ENCODE results near the gene SNX8. TPM values are rescaled to one million over a fixed set of nuclear protein-coding genes. Genes with fewer than 3 reads are reported as not detected.

The SNX8 gene
- total and polyA plus RNA-seq, 4 donors = 24.6 to 54.6 (median 45.8) TPM

- WGBS, 2 donors = 93 to 97% methylated on average over 8 of the region's 8 CpGs
Observed at GRCh38 chr7:2219606-2220005, 94.6 kb downstream of the SNX8 start.

GRCh38 chr7:2219136-2219535, 95.1 kb downstream of the SNX8 start:
- DNase-seq = no peak
- WGBS, 2 donors = 92 to 96% methylated on average over 15 of the region's 15 CpGs
- TF ChIP-seq CTCF (IDR thresholded peaks at IDR 0.05; ENCODE audit: control extremely low read depth, extremely low read depth) = no peak

More at GRCh38 chr7:2219606-2220005, 94.6 kb downstream of the SNX8 start:
- no peak overlapping the region for H3K27ac ChIP-seq (ENCODE audit: low read depth in 1 of 2, low read length in 1 of 2)
- no peak for DNase-seq
- TF ChIP-seq CTCF (IDR thresholded peaks at IDR 0.05; ENCODE audit: control extremely low read depth, extremely low read depth) = no peak
- peaks cover 0 to 4% (median 0%) of the 10 kb centered on the region in 4 donors for H3K9me3 ChIP-seq (ENCODE audit: control insufficient read depth in 4 of 4, insufficient read depth in 3 of 4, low read length in 3 of 4)
- H3K4me1 ChIP-seq (ENCODE audit: control insufficient read depth in 5 of 5, insufficient read depth in 5 of 5, low read length in 5 of 5) = peaks cover 0 to 4% (median 0%) of the 10 kb centered on the region in 5 donors
- H3K9ac ChIP-seq (ENCODE audit: insufficient read depth in 1 of 2, low read length in 2 of 2) = no peak overlapping the region
- H3K4me3 ChIP-seq = no peak overlapping the region
- no peaks in the 10 kb centered on the region for H3K27me3 ChIP-seq (ENCODE audit: control insufficient read depth in 3 of 3, insufficient read depth in 3 of 3, low read length in 2 of 3)
- ATAC-seq (ENCODE audit: insufficient read depth, low FRiP score) = no peak
- H3K36me3 ChIP-seq (ENCODE audit: control insufficient read depth in 4 of 4, insufficient read depth in 4 of 4, low read length in 4 of 4) = peaks cover 4 to 76% (median 32%) of the 10 kb centered on the region in 4 donors

GRCh38 chr7:2218444-2218785, 95.8 kb downstream of the SNX8 start:
- no peak overlapping the region for H3K27ac ChIP-seq (ENCODE audit: low read depth in 1 of 2, low read length in 1 of 2)
- H3K36me3 ChIP-seq (ENCODE audit: control insufficient read depth in 4 of 4, insufficient read depth in 4 of 4, low read length in 4 of 4) = peaks cover 4 to 79% (median 33%) of the 10 kb centered on the region in 4 donors
- no peak overlapping the region for H3K4me3 ChIP-seq
- ATAC-seq (ENCODE audit: insufficient read depth, low FRiP score) (no peak), DNase-seq (no peak)
- peaks cover 0 to 4% (median 0%) of the 10 kb centered on the region in 4 donors for H3K9me3 ChIP-seq (ENCODE audit: control insufficient read depth in 4 of 4, insufficient read depth in 3 of 4, low read length in 3 of 4)
- H3K27me3 ChIP-seq (ENCODE audit: control insufficient read depth in 3 of 3, insufficient read depth in 3 of 3, low read length in 2 of 3) = no peaks in the 10 kb centered on the region
- WGBS, 2 donors = 93 to 94% methylated on average over 9 of the region's 9 CpGs
- TF ChIP-seq CTCF (IDR thresholded peaks at IDR 0.05; ENCODE audit: control extremely low read depth, extremely low read depth) = no peak
- H3K9ac ChIP-seq (ENCODE audit: insufficient read depth in 1 of 2, low read length in 2 of 2) = no peak overlapping the region
- H3K4me1 ChIP-seq (ENCODE audit: control insufficient read depth in 5 of 5, insufficient read depth in 5 of 5, low read length in 5 of 5) = no peaks in the 10 kb centered on the region

More at GRCh38 chr7:2219136-2219535, 95.1 kb downstream of the SNX8 start:
- Histone ChIP-seq H3K27me3 (ENCODE audit: control insufficient read depth in 3 of 3, insufficient read depth in 3 of 3, low read length in 2 of 3) (no peaks in the 10 kb centered on the region), H3K9ac (ENCODE audit: insufficient read depth in 1 of 2, low read length in 2 of 2) (no peak overlapping the region), H3K27ac (ENCODE audit: low read depth in 1 of 2, low read length in 1 of 2) (no peak overlapping the region), H3K9me3 (ENCODE audit: control insufficient read depth in 4 of 4, insufficient read depth in 3 of 4, low read length in 3 of 4) (peaks cover 0 to 4% (median 0%) of the 10 kb centered on the region in 4 donors), H3K4me1 (ENCODE audit: control insufficient read depth in 5 of 5, insufficient read depth in 5 of 5, low read length in 5 of 5) (no peaks in the 10 kb centered on the region), H3K4me3 (no peak overlapping the region), H3K36me3 (ENCODE audit: control insufficient read depth in 4 of 4, insufficient read depth in 4 of 4, low read length in 4 of 4) (peaks cover 4 to 78% (median 32%) of the 10 kb centered on the region in 4 donors)
- ATAC-seq (ENCODE audit: insufficient read depth, low FRiP score) = no peak

Data from lung (tissue), 12 donors.